Hematopoietic multipotent progenitor cell treated with erythropoietin and hydrocortisone succinate and interleukin-3 and kit ligand, for 17 days (in vitro differentiated cells): ENCODE results near the gene PTPRN2.
"Not testable (repeated sequence)": the region's sequence is repeated elsewhere in the genome, so short reads cannot be mapped to it uniquely, and the experiment has no call there.

ENCODE experiments used
- DNase-seq: peaks from one replicate; pipeline ENCODE4 v3.0.0-alpha.2; 2015; ENCODE audit warnings: low spot score

The PTPRN2 gene

GRCh38 chr7:157752832-157753291, 834.8 kb downstream of the PTPRN2 start:
- no peak for DNase-seq

DNA sequence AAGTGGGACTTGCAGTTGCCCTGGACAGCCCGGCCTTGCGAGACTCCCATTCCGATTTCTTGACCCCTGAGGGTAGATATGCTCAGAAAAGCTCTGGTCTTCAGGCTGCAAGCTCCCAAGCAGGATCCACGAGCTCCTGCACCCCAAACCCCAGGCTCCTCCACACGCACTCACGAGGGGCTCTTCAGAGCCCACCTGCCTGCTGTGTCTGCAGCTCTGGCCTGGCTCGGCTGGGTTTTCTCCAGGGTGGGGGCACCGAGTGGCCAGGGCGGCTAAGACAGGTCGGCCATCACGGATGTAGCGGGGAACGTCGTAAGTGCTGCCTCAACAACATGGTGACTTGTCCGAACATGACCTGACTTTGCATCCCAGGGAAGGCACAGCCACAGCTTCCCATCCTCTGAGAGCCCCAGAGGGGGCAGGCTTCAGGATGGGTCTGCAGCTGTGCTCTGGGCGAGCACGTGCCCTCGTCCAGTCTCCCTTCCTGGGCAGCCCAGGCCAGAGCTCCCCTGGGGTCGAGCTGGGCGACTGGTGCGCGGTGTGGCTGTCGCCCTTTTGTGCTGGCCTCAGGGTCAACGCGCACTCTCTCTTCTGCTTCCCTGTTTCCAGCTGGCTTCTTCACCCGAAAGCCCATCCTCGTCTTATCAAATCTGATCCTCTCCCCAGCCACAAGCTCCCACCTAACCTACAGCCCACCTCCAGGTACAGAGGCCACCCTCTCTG, 835.5 kb downstream of the PTPRN2 start:
- DNase-seq: no peak

- DNase-seq: no peak
Measured at GRCh38 chr7:157751406-157751805, 836.2 kb downstream of the PTPRN2 start.

DNA sequence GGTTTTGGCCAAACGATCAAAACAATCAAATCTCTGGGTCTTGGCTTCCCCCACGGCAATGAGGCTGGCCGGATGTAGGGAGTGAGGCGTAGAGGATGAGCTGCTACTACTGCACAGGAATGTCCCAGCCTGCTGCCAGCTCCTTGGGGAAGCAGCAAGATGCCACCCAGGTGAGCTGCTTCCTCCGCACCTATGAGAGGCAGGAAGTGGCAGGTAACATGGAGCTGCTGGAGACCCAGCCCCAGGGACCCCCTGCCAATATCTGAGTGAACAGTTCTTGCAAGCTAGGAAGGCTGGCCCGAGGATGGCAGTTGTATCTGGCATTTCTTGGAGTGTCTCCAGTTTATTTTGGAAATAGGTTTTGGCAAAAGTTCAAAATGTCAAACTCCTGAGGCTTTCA, 837.3 kb downstream of the PTPRN2 start:
- DNase-seq: no peak

GRCh38 chr7:157745721-157746709, 841.6 kb downstream of the PTPRN2 start:
- no peak for DNase-seq

DNA sequence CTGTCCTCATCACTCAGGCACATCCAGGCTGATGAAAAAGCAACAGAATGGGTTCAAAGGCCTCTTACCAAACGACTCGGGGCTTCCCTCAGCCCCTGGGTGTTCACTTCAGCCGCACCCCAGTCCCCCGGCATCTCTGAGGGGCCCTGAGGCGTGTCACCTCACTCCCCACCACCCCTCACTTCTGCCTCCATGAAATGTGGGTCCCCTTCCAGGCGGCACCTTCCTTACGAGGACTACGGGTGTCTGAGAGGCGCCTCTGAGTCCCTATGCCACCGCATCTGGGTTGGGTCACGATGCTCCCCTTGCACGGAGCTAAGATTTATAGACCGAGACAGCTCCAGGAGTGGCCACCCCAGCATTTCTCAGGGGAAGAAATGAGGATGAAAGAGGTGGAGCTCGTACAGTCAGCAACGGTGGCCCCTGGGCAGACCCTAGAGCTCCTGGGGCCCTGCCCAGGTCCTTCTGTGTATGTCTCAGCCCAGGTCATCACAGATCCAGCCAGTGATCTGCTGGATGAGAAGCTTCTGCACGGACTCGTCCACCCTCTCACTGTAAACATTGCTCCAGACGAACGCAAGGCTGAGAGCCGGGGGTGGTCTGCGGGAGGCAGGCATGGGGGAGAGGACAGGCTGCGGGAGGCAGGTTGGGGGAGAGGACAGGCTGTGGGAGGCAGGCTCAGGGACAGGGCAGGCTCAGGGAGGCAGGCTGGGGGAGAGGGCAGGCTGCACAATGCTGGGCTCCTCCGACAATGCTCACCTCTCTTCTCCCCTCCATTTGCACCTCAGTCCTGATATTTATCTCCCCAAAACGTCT, 842.6 kb downstream of the PTPRN2 start:
- no peak for DNase-seq

- DNase-seq: no peak
Measured at GRCh38 chr7:157743781-157744525, 843.7 kb downstream of the PTPRN2 start.

- DNase-seq: no peak
Measured at GRCh38 chr7:157740251-157740798, 847.3 kb downstream of the PTPRN2 start.

DNA sequence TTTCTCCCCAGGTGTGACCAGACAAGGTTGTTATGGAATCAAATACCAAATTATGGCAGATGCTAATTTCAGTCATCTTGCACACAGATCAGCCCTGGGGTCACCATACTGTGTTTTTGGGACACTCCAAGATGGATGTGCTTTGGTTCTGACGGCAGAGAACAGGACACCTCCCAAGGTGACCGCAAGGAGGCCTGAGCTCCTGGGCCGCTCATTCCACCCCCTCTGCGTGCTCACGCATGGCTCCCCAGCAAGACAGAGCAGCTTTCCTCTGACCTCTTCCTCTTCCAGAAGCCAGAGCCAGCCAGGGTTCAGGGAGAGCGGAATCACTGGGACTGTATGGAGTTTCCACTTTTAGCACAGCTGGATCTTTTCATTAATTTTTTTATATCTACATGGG, 848.0 kb downstream of the PTPRN2 start:
- no peak for DNase-seq

DNA sequence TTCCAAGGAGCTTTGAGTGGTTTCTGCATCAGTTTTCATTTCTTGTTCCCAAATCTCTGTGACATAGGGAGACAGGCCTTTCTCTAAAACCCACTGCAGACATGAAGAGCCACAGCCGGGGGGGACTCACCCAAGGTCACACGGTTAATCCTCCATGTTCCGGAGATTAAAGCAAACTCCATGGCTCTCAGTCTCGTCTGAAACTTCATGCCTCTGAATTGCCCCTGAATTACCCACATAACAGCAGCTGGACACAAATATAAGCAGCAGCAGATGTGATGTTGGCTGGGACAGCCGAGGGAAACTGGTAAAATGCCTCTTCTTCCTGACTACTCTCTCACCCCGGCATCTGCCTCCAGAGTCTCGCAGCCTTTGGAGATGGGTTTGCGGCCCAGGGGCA, 848.6 kb downstream of the PTPRN2 start:
- no peak for DNase-seq

- no peak for DNase-seq
Measured at GRCh38 chr7:157738066-157738460, 849.6 kb downstream of the PTPRN2 start.

GRCh38 chr7:157737151-157738065, 850.2 kb downstream of the PTPRN2 start:
- no peak for DNase-seq

GRCh38 chr7:157736341-157736740, 851.3 kb downstream of the PTPRN2 start:
- no peak for DNase-seq

DNA sequence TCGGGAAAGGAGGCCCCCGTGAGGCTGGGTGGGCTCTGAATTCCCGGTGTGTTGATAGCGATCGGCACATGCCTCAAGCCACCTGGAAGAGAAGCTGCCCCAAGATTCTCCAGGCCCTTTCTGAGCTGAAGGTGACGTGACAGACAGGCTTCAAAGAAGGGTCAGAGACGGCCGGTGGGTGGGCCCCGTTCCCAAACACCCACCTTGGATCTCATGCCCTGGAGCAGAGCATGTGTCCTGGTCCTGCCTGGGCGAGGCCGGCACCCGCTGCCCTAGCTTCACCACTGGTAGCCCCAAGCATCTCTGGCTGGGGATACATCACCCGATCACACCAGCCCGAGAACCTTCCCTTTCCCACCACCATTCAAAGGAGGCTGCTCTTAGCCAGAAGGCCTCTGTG, 851.8 kb downstream of the PTPRN2 start:
- no peak for DNase-seq

DNA sequence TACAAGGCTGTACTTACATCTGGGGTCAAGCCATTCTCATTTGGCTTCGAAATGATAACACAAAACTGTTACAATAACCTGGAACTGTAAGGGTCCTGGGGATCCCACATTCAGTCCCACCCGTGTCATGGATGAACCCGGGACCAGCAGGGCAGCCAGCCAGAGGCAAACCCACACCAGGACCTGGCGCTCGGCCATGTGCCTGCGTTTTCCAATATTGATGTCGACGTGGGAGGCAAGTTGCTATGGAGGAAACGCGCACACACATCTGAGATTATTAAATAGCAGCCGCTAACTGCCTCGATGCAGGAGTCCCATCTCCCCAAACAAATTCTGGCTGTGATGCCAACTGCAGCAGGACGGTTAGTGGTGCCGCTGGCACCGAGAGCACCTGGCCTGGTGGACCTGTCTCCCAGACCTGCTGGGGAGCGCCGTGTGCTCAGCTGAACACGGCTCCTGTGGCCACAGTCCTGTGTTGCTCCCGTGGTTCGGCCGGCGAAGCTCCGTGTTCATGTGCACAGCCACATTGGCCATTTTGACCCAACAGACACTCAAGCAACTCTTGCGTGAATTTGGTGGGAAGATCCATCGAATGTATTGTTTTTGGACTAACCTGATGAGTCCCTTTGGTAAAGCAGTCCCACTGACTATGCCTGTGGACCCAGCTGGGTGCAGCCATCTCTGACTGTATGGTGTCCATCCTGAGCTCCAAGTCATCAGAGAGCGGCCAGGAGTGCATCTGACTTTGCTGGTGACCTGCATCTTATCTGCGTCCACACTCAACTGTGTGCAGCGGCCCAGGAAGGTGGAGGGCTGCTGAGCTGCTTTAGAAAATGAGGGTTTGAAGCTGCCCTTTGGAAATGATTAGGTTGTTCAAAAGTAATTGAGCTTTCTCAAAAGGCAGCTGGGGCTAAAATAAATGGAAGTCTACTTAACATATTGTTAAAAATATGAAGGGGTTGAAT, 852.7 kb downstream of the PTPRN2 start:
- DNase-seq: no peak

DNA sequence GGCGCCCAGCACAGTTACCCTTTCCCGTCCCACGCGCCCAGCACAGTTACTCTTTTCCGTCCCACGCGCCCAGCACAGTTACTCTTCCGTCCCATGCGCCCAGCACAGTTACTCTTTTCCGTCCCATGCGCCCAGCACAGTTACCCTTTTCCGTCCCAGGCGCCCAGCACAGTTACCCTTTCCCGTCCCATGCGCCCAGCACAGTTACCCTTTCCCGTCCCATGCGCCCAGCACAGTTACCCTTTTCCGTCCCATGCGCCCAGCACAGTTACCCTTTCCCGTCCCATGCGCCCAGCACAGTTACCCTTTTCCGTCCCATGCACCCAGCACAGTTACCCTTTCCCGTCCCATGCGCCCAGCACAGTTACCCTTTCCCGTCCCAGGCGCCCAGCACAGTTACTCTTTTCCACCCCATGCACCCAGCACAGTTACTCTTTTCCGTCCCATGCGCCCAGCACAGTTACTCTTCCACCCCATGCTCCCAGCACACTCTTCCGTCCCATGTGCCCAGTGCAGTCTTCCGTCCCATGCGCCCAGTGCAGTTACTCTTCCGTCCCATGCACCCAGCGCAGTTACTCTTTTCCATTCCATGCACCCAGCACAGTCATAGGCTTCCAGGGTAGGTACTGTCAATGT, 853.7 kb downstream of the PTPRN2 start:
- DNase-seq: not testable (repeated sequence)

- no peak for DNase-seq
Measured at GRCh38 chr7:157731126-157731525, 856.5 kb downstream of the PTPRN2 start.

DNA sequence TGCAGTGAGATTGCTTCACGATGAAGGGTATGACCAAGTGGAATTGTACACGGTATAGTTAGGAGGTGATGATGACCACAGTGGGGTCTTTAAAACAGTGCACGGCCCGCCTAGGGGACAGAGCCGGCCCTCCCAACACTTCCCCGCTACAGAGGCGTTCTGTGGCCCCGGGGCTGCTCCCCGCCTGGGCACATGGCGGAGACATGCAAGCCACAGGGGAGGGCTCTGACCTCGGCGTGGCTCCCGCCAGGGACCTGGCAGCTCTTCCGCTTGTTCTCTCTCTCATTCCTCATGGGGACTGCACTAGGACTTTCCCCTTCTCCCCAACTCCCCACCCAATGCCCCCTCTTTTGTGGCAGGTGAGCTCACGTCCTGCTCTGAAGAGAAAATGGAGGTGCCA, 857.0 kb downstream of the PTPRN2 start:
- DNase-seq: no peak
